Cardiac fibroblast (primary cell): Measurements from ENCODE around the gene TUBB4B.
"Not testable (repeated sequence)": the region's sequence is repeated elsewhere in the genome, so short reads cannot be mapped to it uniquely, and the experiment has no call there.

Experiments used
- DNase-seq, 2 donors: peaks; one replicate each; pipeline versions ENCODE4 v3.0.0 to v3.0.0-alpha.2; 2010; ENCODE audit warnings: low read depth in 2 of 2
- H3K4me3 ChIP-seq, 2 donors: replicated peaks in 1 of 2; 1 replicate in 1 of 2; 2 replicates in 1 of 2; pipeline ENCODE4 v1.5.1; 2011; ENCODE audit warnings: low read depth in 2 of 2, low read length in 2 of 2, mild to moderate bottlenecking in 2 of 2, moderate library complexity in 1 of 2
- TF ChIP-seq, protein P1 (sequence below): IDR thresholded peaks from one replicate; pipeline ENCODE4 v1.5.1; 2011; ENCODE audit warnings: low read depth, mild to moderate bottlenecking, low read length, inconsistent platforms

The TUBB4B gene

GRCh38 chr9:137234758-137235423, 6.2 kb upstream of the TUBB4B start:
- TF ChIP-seq, protein P1, sequence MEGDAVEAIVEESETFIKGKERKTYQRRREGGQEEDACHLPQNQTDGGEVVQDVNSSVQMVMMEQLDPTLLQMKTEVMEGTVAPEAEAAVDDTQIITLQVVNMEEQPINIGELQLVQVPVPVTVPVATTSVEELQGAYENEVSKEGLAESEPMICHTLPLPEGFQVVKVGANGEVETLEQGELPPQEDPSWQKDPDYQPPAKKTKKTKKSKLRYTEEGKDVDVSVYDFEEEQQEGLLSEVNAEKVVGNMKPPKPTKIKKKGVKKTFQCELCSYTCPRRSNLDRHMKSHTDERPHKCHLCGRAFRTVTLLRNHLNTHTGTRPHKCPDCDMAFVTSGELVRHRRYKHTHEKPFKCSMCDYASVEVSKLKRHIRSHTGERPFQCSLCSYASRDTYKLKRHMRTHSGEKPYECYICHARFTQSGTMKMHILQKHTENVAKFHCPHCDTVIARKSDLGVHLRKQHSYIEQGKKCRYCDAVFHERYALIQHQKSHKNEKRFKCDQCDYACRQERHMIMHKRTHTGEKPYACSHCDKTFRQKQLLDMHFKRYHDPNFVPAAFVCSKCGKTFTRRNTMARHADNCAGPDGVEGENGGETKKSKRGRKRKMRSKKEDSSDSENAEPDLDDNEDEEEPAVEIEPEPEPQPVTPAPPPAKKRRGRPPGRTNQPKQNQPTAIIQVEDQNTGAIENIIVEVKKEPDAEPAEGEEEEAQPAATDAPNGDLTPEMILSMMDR: no peak
- no peak for DNase-seq
- H3K4me3 ChIP-seq: no peak overlapping the region

GRCh38 chr9:137235424-137236237, 5.5 kb upstream of the TUBB4B start:
- H3K4me3 ChIP-seq: no peak overlapping the region
- TF ChIP-seq, protein P1: no peak
- no peak for DNase-seq

DNA sequence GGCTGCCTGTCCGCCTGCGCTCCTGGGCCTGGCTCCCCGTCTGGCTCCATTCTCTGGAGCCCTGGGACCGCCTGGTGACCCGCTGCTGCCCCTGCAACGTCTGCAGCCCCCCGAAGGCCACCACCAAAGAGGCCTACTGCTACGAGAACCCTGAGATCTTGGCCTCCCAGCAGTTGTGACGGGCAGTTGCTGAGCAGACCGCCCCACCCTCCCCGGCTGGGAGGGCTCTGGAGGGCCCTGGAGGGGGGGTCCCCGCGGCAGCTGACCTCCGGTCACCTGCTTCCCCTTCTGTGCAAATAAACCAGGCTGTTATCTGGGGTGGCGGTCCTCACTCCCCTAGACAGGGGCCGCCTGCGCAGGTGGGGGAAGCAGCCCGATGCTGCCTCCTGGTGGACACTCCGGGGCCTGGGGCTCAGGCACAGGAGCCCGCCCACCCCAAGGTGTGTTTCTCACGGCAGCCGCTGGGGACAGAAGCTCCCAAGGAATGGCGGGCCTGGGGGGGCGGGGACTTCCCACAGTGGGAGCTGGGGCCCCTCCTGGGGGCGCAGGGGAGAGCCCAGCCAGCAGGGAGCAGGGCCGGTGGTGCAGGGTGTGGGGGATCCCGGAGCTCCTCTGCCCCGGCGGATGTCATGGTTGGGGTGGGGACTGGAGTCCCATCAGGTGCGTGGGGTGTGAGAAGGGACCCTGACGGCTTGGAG, 4.7 kb upstream of the TUBB4B start:
- peak; percentile 79 to 82 for DNase-seq
- TF ChIP-seq, protein P1: peak; percentile 99
- H3K4me3 ChIP-seq: no peak overlapping the region

DNA sequence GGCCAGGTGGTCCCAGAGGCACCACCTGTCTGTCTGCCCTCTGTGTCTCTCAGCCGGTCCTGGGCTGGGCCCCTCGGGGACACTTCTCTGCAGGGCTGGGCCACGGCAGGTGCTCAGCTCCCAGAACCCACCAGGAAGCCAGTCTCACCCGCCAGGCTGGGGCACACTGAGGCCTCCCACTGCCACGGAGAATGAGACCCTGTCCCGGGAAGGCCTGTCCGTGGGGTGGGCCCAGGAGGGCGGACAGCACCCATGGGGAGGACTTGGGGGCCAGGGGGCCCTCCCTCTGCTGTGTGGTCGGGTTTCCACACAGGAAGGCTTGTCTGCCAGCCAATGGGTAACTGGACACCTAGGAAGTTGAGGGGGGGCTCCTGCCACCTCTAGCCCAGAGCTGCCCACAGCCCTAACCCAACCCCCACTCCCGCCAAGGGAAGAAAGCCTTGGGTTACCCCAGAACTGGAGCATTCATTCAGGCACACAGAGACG, 4.1 kb upstream of the TUBB4B start:
- TF ChIP-seq, protein P1: no peak

DNA sequence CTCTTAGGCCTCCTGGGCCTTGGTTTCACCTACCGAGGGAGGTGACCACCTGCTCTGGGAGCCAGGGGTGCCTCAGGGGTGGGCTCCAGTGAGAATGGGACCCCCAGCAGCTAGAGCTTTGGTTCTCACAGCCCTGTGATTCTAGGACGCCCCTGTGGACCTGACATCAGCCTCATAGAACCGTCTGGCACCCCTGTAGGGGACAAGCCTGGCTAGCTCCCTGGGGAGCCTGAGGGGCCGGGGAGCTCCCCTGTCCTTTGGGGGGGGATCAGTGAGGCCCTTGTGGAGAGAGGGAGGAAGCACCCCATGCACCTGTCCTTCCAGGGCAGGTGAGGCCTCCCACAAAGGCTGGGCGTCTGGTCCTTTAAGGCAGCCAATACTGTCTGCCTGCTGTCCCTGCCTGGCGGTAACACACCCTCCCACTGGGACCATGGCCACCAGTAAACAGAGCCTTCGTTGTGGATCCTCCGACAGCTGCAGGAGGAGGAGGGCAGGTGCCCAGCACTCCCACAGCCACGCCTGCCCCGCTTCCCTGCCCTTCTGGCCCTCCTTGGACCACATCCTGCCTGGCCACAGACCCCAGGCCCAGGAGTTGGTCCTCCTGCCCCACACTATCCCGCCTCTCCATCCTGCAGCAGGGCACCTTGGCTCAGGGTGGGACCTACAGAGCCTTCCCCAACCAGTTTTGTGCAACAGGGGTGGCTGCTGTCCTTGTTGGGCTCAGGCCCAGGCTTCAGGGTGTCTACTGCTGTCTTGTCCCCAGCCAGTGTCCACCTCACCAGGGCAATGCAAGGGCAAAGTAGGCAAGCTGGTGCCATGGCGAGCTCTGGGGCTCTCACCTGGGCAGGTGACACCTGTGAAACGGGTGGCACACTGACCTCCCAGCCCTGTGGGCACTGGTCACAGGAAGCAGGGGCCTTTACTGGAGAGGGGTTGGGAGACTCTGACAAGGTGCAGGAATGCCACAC, 3.0 kb upstream of the TUBB4B start:
- no peak for DNase-seq
- TF ChIP-seq, protein P1: no peak
- H3K4me3 ChIP-seq: no peak overlapping the region

More for the DNA sequence above, 4.1 kb upstream of the TUBB4B start:
- no peak overlapping the region for H3K4me3 ChIP-seq
- DNase-seq: no peak

DNA sequence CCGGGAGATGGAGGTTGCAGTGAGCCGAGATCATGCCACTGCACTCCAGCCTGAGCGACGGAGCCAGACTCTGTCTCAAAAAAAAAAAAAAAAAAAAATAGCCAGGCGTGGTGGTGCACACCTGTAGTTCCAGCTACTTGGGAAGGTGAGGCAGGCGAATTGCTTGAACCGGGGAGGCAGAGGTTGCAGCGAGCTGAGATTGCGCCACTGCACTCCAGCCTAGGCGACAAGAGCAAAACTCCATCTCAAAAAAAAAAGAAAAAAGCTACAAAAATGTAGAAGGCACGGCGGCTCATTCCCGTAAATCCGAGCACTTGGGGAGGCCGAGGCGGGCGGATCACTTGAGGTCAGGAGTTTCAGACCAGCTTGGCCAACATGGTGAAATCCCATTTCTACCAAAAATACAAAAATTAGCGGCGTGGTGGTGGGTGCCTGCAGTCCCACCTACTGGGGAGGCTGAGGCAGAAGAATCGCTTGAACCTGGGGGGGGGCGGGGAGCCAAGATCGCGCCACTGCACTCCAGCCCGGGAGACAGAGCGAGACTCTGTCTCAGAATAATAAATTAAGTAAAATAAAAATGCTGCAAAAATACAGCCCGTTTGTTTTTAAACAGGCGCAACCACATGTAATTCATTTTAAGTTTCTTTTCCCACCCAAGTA, 1.4 kb upstream of the TUBB4B start:
- not testable (repeated sequence) for DNase-seq
- peak overlapping the region; percentile 57 to 68 for H3K4me3 ChIP-seq
